ENCODE measurements around the gene ACOT8.
"Not testable (repeated sequence)": the region's sequence is repeated elsewhere in the genome, so short reads cannot be mapped to it uniquely, and the experiment has no call there.

The ACOT8 gene

DNA sequence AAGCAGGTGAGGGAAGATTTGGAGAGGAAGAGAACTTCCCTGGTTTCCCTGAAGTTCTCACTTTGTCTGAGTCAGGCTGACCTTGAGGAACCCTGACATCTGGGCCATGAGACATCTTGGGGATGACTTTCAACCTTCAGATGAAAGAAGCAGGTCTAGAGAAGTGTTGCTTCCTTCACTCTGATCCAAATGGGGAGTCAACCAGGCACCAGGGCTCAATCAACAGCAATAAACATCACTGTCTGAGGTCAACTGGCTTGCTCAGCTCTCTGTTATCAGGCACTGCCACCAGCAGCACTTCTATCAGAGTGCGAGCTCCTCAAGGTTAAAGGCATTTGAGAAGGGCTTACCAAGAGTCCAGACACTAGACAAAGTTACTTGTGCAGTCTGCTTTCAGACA lies 6.3 kb downstream of the ACOT8 start:
- DNase-seq: no peak

DNA sequence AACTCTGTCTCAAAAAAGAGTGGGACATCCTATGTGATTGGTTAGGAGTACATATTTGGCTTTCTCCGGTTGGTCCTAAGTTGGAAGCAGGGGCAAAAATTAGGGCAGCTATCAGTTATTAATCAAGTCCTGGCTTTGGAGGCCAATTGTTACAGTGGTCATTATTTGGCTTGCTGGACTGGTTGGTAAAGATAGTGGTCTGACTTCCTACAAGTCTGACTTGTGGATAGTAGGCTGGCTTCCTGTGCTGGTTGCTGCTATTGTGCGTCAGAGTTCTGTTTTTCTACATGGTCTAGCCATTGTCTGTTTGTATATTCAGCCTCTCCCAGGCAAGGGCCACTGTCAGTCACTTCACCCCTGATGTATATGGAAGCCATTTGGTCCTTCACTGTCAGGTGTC lies 7.0 kb downstream of the ACOT8 start:
- no peak for DNase-seq

DNA sequence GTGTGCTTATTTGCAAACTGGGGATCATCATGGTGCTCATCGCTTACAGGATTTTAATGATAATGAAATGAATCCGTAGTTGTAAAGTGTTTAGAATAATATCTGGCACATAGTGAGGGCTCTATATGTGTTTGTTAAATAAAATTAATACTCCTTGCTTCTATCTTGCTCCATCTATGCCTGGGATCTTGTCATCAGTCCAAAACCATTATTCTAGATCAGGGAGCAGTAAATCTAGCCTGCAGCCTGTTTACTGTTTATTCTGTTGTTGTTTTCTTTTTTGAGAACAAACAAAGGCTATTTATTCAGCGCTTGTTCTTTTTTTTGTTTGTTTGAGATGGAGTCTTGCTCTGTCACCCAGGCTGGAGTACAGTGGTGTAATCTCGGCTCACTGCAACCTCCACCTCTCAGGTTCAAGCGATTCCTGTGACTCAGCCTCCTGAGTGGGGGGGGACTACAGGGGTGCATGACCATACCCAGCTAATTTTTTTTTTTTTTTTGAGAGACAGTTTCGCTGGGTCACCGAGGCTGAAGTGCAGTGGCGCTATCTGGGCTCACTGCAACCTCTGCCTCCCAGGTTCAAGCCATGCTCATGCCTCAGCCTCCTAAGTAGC lies 8.1 kb downstream of the ACOT8 start:
- DNase-seq: no peak

DNA sequence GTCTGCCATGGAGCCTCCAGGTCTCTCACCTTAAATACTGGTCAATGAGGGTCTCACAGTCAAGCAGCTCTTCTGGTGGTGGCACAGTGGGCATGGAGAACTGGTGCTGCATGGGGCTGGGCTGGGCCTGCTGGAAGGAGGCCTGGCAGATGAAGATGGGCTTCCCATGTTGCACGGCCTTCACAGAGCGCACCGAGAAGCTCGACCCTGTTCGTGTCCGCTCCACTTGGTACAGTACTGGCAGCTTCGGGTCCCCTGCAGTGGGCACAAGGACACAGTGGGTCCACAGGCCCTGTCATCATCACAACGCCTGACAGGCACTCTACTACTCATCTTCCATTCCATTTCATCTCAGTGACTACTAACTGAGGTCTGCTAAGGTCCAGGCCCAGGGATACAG lies 8.8 kb downstream of the ACOT8 start:
- DNase-seq: no peak

DNA sequence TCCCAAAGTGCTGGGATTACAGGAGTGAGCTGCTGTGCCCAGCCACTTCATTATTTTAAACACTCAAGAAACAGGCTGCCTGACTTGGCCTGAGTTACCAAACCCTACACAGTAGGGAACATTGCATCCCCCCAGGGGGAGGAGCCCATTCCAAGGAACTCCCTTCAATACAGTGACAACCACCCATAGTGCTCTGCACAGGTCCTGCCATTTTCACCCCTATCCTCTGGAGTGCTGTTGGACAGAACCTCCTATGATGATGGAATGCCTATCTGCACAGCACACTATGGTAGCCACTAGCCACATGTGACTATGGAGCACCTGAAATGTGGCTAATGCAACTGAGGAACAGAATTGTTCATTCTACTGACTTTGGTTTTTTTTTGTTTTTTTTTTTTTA lies 11.7 kb downstream of the ACOT8 start:
- DNase-seq: no peak

DNA sequence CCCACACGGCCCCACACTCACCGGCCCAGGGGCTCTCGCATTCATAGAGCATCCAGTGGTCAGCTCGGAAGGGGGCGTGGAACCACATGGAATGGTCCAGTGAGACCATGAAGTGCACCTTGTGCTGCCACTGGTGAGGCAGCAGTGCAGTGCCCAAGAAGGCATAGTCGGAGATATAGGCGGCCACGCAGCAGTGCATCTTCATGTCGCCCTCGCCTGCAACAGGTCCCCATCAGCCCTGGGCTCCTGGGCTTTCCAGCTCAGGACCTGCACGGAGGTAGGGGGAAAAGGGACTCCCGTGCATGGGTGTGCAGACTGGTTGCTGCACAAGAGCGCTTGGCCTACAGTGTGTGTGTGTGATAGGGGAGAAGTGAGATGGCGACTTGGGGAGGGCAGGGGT lies 13.7 kb downstream of the ACOT8 start:
- no peak for DNase-seq

DNA sequence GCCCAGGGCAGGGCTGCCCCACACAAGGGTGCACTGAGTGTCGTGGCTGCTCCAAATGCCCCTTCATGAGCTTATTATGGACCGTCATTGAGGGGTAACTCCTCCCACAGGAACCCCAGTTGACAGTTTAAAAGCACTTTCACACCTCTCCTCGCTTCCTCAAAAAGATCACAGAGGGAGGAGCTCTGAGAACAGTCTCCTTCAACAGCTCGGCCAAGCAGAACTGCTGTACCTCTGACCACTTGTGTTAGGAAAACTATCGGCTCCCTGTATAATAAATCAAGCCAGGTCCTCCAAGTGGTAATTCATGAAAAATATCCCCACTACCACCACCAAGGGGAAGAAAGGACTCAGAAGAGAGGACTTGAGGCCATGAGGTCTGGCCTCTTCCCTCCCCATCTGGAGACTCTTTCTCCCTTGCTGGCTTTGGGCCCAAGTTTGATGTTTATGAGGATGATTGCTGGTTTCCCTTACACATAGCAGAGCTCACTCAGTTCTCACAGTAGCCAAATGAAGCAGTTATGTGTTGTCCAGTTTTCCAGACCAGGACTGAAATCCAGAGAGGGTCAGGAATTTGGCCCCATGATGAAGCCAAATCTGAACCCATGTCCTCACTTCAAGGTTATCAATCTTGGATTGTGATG lies 14.9 kb downstream of the ACOT8 start:
- DNase-seq: no peak

DNA sequence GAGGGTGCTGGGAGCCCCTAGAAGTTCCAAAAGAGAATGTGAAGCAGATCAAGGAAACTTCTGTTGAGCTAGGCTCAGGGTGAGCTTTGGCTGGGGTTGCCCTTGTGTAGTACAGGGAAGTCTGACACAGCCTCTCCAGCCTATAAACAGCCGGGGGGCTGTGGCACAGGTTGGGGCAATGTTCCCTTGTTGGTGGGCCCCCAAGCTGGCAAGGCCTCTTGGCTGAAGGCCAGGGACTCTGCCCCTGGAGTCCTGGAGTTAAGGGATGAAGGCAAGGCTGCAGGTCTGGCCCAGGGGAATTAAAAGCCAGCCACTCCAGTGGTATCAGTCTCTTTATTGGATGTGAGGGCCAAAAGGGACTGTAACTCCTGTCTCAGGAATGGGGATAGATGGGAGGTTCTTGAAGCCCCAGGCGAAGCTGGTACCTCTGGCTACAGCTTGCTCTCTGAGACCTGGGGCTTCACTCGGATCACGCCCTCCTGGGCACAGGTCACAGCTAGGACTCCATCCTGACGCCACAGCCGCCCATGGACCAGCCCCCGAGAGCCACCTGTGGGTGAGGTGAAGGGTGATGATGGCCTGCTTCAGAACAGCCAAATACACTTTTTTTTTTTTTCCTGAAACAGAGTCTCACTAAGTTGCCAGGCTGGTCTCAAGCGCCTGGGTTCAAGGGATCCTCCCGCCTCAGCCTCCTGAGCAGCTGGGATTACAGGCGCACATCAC lies 15.6 kb downstream of the ACOT8 start:
- no peak for DNase-seq

DNA sequence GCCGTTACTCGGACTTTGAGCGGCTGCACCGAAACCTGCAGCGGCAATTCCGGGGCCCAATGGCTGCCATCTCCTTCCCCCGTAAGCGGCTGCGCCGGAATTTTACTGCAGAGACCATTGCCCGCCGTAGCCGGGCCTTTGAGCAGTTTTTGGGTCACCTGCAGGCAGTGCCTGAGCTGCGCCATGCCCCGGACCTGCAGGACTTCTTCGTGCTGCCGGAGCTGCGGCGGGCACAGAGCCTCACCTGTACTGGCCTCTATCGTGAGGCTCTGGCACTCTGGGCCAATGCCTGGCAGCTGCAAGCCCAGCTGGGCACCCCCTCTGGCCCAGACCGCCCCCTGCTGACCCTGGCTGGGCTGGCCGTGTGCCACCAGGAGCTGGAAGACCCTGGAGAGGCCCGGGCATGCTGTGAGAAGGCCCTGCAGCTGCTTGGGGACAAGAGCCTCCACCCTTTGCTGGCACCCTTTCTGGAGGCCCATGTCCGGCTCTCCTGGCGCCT lies 16.4 kb downstream of the ACOT8 start:
- DNase-seq: no peak

DNA sequence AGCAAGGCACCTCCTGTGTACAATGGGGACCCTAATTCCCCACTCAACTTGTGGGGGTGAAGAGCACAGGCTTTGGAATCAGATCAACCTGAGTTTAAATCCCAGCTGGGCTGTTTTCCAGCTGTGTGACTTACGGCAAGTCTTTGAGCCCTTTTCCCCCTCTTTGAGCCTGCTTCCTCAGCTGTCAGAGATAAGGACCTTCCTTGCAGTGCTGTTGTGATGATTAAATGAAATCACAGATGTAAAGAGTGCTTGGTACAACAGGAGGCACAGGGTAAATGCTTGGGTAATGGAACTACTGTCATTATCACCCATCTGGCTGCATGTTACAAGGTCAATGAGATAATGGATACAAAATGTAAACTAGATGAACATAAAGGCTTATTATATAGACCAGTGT lies 20.4 kb downstream of the ACOT8 start:
- DNase-seq: no peak

DNA sequence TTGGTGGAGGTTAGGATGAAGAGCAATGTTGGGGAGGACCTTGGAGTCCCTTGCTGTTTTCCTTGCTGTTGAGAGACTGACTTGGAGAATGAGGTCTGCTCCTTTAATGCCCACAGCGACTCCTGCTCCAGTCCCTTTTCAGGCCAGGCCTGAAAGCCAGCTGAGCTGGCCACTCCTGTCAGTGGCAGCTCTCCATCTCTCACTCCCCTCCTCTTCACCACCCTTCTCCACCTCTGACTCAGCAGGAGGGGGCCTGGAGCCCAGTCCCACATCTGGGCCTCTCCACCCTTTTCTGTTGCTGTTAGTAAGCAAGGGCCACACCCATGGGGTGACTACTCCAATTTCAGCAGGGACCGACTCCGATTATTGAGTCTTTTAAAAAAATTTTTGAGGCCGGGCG lies 21.4 kb downstream of the ACOT8 start:
- DNase-seq: no peak

DNA sequence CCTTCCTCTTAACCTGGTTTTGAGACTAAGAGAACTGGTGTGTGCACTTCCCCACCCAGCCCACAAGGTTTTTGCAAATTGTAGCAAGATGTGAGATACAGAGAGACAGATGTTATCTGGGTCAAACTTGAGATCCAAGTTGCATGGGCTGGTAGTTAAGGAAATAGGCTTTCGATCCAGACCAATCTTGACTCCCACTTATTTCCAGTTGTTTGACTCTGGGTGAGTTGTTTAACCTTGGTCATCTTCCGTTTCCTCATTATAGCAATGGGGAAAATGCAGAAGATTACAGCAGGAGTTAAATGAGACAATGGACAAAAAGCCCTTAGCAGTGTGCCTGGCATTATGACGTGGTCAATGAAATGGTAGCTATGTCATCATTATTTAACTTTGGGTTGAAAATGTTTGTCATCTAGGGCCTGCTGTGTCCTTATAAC lies 21.8 kb downstream of the ACOT8 start:
- no peak for DNase-seq

DNA sequence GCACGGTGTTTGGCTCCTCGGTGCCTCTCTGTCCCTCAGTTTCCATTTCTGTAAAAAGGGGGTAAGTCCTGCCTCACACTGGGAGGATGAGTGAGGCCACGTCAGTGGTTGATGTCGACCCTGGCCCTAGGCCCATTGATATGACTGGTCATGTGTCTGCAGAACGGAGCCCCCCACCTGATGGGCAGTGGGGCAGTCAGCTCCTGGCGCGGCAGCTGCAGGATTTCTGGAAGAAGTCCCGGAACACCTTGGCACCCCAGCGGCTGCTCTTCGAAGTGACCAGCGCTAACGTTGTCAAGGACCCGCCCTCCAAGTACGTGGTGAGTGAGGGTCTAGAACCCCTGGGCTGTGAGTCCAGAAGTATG lies 22.4 kb downstream of the ACOT8 start:
- DNase-seq: no peak

DNA sequence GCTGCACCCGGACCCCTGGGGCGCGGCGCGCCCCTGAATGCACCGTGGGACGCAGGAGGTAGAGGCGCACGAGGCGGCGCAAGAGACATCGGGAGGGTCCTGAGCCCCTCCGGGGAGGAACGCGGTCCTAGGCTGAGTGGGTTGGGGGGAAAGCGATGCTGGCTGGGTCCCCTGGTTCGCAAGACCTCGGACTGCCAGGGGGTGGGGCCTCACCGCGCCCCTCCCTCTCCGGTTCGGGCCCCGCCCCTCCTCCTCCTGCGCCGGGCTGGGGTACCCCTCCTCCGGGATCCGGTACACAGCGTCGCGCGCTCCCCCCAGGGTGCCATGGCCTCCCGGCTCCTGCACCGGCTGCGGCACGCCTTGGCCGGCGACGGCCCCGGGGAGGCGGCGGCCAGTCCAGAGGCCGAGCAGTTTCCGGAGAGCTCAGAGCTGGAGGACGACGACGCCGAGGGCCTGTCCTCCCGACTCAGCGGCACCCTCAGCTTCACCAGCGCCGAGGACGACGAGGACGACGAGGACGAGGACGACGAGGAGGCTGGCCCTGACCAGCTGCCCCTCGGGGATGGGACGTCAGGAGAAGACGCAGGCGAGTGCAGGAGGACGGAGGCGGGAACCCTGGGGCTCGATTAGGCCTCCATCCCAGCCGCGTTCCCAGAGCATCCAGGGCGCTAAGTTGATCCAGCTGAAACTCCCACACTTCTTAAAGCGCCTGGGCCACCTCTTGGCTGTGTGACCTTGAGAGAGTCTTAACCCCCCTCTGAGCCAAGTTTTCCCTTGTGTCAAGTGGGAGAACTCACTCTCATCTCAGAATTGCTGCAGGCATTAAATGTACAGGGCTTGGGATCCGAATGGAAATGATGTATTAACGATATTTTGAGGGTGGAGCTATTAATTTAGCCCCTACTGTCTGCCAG lies 23.1 kb downstream of the ACOT8 start:
- DNase-seq: peak; percentile 68

DNA sequence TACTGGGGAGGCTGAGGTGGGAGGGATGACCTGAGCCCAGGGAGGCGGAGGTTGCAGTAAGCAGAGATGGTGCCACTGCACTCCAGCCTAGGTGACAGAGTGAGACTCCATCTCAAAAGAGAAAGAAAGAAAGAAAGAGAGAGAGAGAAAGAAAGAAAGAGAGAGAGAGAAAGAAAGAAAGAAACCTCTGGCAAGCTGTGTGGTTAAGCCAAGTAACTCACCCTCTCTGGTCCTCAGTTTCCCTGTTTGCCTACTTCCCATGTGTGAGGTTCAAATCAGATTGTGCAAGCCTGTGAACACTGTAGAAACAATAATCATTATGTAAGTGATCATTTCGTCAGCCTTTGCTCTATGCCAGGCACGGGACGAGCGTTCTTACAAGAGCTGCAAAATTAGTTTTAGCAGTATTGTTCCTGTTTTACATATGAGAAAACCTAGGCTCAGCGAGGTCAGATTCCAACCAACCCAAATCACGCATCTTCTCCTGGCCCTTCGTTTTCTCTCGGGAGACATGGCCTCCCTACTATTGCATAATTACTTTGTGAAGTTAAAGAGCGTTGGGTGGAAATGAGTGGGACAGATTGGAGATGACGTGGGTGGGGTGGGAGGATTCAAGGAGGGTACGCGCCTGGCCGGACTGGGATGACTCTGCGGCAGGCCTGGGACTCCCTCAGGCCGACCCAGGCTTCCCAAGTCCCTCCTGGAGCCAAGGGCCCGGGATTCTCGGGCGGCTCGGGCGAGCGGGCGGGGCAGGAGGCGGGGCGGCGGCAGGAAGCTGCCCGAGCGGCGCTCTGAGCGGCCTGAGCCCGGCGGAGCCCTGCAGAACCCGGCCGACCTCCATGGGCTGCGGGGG lies 23.9 kb downstream of the ACOT8 start, which contains the start of gene SNX21:
Gene SNX21, plus strand, starts transcription at position 770 of the 853 bp plus-strand sequence. CDS start 121 bp downstream, outside the sequence.
- DNase-seq: peak; percentile 43

DNA sequence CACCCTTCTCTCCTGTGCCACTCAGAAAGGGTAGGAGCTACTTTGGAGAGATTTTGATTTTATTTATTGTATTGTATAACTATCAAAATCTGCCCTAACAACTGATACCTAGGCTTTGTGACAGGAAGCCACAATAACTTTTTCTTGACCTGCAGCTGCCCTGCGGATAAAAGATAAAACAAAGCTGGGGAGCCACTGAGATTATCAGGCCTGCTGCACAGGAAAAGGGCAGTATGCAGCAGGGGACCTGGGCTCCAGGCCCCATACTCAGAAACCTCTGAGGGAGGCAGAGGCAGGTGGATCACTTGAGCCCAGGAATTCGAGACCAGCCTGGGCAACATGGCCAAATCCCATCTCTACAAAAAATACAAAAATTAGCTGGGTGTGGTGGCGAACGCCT lies 24.6 kb downstream of the ACOT8 start:
- no peak for DNase-seq

DNA sequence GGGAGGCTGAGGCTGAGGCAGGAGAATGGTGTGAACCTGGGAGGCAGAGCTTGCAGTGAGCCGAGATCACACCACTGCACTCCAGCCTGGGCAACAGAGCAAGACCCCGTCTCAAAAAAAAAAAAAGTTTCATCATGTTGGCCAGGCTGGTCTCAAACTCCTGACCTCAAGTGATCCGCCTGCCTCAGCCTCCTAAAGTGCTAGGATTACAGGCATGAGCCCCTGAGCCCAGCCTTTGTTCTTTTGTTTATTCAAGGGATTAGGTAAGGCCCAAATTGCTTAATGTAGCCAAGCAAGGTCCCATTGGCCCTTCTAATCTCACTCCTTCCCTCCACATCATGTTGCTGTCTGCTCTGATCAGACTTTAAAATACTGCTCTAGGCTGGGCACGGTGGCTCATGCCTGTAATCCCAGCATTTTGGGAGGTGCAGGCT lies 27.5 kb downstream of the ACOT8 start:
- not testable (repeated sequence) for DNase-seq

DNA sequence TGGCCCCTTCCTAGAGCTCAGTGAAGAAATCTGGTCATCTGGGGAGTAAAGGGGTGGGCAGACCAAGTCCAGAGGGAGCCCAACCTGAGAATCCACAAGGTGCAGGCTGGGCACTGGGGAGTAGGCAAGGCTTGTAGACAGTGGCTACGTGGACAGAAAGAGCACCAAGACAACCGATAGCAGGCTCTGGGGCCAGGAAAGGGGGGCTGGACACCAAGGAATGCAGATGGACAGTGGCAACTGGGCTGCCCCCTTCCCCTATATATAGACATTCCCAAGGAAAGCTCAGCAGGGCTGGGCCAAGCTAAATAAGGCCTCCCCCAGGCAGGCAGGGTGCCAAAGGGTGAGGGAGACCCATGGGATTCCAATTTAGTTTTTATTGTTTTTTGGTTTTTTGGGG lies 28.6 kb downstream of the ACOT8 start:
- DNase-seq: no peak

DNA sequence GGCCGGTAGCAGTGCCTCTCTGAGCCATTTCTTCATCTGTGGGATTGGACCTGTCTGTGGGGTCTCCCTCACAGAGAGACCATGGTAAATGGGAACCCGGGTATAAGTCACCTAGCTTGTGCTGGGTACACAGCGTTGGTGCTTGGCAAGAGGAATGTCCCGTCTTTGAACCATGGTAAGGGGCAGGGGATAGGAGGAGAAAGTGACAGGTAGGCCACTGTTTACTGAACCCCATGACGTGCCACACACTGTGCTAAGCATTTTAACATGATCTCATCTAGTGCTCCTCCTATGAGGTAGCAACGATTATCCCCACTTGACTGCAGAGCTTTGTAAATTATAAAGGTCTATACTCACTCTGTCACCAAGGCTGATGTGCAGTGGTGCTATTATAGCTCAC lies 29.5 kb downstream of the ACOT8 start:
- no peak for DNase-seq

DNA sequence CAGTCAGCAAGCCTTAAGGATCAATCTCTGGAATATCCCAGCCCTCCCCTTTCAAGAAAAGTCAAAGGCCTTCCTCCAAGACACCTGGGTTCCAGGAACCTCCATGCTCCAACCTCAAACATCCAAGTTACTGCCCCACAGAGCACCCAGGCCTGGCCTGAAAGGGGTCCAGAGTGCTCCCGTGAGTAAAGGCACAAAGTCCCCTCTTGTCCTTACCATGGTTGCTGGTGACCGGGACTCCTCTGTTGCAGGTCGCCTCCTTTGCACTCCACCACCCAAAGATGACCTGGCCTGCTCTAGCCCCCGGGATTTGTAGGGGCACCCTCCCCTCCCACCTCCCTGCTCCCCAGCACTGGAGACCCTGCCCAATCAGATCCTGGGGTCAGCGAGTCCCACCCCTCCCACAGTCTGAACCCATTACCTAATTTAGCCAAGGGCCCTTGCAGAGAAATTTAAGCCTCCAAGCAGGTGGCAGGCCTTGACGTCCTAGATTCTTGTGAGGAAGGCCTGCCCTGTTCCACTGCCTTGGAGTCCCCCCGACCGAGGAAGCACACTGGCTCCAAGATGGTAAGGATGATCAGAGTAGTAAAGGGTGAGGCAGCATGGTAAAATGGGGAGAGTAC lies 30.1 kb downstream of the ACOT8 start, which contains the start of gene TNNC2:
Gene TNNC2, minus strand, starts transcription at position 283 of the 623 bp plus-strand sequence. Its CDS starts 64 bp downstream, at position 219.
- DNase-seq: no peak

DNA sequence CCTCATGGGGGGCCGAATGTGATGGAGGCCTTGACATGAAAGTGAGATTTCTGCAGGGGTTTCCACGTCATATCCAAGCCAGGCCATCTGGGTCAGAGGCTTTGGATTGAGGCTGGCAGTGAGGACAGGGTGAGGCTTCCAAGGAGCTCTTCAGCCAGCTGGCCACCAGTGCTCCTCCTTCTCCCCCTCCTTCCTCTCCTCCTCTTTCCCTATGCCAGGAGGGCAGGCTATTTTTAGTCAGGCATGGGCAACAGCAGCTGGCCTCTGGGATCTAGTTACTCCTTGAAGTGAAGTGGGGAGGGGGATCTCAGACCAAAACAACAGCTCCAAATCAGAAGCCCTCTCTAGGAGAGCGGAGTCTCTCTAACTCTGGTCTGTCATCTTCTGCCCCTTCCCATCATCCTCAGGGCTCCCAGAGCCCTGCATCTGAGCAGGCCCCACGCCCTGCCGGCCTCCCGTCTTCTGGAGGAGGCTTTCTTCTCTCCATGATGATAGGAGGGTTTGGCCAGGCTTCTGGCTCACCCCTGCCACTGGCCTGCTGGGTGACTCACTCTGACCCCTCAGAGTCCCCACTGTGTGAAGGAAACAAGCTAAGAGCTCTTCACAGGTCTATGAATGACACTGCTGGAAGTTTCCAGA lies 30.7 kb downstream of the ACOT8 start:
- DNase-seq: no peak

Measured in stimulated activated CD8-positive, alpha-beta memory T cell treated with anti-CD3 and anti-CD28 coated beads, Interleukin-4, amount 100 ng/mL, for 48 hours (primary cell).